Fibroblast of mammary gland (primary cell): Measurements from ENCODE around the gene PRKAR1B.

Experiments used
- DNase-seq: peaks from one replicate; pipeline ENCODE4 v3.0.0-alpha.2; 2010; ENCODE audit warnings: low read depth
- H3K4me3 ChIP-seq: 2 replicates; pipeline ENCODE4 v1.5.1; 2011; ENCODE audit warnings: low read depth, mild to moderate bottlenecking, low read length, moderate library complexity; ENCODE audit not compliant: control insufficient read depth
- CTCF ChIP-seq: conservative IDR thresholded peaks from 2 replicates; pipeline ENCODE4 v1.5.1; 2011; ENCODE audit warnings: low read depth, low read length, inconsistent platforms; ENCODE audit not compliant: control insufficient read depth, insufficient read depth

PRKAR1B gene

DNA sequence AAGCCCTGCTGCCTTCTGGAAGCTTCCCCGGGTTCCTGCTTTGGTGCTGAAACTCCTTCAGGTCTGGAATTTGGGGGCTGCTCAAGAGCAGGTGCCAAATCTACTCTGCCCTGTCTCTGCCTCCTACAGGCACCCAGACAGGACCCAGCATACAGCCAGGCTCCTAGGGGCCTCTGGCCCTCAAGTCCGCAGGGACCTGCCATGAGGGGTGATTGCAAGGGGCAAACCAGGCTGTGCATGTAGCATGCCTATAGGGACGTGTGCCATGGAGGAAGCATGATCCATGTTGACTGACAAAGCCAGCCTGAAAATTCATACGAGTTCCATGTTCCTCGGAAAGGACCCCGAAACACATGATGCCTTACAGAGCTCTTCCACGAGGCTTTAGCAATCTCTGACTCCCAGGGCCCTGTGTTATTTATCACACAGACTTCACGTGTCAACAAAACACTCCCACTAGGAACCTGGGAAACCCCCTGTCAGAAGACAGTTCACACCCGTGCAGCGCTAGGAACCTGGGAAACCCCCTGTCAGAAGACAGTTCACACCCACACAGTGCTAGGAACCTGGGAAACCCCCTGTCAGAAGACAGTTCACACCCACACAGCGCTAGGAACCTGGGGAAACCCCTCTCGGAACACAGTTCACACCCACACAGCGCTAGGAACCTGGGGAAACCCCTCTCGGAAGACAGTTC is 75.9 kb downstream of the PRKAR1B start:
- DNase-seq, result no peak

GRCh38 chr7:650339-651031 is 76.6 kb downstream of the PRKAR1B start:
- DNase-seq, result no peak
- no peak for TF ChIP-seq CTCF
- no peak overlapping the region for H3K4me3 ChIP-seq

More for the DNA sequence above, 75.9 kb downstream of the PRKAR1B start:
- no peak for TF ChIP-seq CTCF
- no peak overlapping the region for H3K4me3 ChIP-seq

DNA sequence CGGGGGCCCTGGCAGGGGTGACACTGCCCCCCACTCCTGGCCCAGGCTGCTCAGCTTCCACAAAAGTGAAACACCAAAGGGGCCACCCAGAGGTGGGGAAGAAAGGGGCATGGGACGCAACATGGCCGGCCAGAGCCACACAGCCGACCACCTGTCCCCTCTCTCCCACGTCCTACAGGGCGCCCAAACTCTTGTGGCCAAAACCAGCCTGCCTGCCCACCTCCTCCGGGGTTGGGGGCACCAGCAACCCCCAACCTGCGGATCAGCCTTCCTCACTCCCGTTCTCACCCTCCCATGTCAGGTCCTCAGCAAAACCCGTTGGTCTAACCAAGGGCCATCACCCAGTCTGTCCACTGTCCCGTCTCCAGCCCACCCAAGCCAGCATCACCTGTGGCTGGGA is 80.1 kb downstream of the PRKAR1B start:
- no peak for DNase-seq
- no peak for TF ChIP-seq CTCF
- H3K4me3 ChIP-seq, result no peak overlapping the region

DNA sequence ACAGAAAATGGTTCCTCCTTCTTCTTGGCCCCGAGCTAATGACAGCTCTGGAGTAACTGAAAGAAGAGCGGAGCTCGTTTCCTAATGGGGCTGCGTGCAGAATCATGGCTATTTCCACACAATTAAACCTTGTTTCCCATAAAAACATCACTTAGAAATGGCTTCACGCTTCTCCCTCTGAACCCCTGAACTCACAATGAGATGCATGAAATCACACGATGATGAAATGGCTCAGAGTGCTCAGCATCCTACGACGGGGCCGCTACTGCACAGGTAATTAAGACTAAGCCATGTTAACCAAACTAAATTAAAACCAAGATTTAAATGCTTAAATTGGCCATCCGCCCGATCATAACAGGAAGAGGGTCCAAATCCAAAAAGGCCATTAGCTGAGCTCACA is 80.6 kb downstream of the PRKAR1B start:
- H3K4me3 ChIP-seq, result no peak overlapping the region
- TF ChIP-seq CTCF, result no peak
- no peak for DNase-seq

DNA sequence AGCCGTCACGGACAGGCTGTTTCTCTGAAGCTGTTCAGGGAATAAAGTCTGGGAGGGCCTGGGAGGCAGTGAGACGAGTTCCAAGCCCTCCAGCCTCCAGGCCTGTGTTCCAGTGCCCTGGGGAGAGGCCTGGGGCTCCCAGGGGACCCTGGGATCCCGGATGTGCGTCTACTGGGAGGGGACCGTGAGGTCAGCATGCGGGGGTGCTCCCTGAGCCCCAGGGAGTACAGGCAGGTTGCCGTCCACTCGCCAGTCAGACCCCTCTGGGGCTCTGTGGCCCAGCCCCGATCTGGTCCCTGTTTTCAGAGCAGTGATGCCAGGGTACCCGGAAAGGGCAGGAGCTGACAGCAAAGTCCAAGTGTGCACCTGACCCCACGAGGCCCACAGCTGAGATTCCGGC is 81.5 kb downstream of the PRKAR1B start:
- DNase-seq, result no peak
- TF ChIP-seq CTCF, result no peak
- H3K4me3 ChIP-seq, result no peak overlapping the region

- H3K4me3 ChIP-seq, result no peak overlapping the region
- DNase-seq, result no peak
- TF ChIP-seq CTCF, result no peak
These were observed 82.4 kb downstream of the PRKAR1B start for GRCh38 chr7:644381-645305.
